ENCODE data around the gene GIMAP8.

The GIMAP8 gene

GRCh38 chr7:150412016-150412415, 38.4 kb upstream of the GIMAP8 start:
- DNase-seq = no peak

GRCh38 chr7:150412518-150413488, 37.6 kb upstream of the GIMAP8 start:
- DNase-seq = peak; percentile 49

GRCh38 chr7:150413640-150414081, 36.8 kb upstream of the GIMAP8 start:
- peak; percentile 39 for DNase-seq

- DNase-seq = peak; percentile 43
These were observed 35.0 kb upstream of the GIMAP8 start for GRCh38 chr7:150415161-150416153.

DNA sequence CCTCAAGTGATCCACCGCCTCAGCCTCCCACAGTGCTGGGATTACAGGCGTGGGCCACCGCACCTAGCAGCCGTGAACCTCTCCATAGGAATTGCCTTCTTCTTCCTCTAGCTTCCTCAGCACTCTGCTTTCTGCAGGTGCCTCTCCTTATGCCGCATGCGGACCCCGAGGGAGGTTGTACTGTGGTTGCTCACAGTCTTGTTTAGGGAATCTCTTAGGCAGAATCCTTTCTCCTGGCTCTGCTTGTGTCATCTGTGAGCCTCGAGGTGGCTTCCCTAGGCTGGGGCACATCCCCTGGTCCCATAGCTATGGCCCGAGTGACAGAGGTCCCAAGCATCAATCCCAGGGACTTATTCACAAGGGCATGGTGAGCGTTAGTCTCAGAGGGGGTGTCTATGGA, 33.2 kb upstream of the GIMAP8 start:
- DNase-seq = peak; percentile 39

DNA sequence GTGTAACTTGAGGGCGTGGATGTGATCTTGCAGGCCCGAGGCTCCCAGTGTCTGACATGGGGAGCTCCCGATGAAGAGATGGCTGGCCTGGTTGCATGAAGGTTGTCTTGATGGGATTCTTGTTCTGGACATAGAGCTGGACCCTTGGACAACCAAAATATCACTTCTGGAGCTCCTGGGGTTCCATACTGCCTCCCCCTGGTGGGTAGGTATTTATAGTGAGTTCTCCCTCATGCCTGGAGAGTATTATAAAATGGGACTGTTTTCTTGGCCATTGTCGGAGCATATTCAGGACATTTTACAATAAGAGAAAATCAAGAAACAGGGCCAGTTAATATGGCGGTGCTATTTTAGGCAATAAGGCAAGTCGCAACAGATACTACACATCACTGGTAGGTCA, 32.6 kb upstream of the GIMAP8 start:
- DNase-seq = peak; percentile 39

DNA sequence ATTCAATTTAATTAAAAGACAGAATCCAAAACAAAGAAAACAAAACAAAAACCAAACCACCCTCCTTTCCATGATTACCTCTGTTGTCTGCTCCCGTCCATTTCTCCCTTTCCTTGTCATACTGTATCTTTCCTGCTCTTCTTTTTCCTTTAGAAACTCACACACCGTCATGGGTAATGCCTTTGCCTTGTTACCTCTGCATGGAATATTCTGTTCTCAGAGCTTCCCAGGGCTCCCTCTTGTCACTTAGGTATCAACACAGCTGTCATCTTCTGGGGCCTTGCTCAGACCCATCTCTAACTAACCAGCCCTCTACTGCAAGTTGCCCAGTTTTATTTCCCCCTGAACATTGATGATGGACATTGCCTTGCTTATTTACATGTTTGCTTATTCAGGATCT, 30.2 kb upstream of the GIMAP8 start:
- peak; percentile 30 for DNase-seq

- peak; percentile 92 for DNase-seq
These were observed 29.3 kb upstream of the GIMAP8 start for GRCh38 chr7:150420987-150421674.

- DNase-seq = peak; percentile 49
These were observed 28.6 kb upstream of the GIMAP8 start for GRCh38 chr7:150421831-150422230.

DNA sequence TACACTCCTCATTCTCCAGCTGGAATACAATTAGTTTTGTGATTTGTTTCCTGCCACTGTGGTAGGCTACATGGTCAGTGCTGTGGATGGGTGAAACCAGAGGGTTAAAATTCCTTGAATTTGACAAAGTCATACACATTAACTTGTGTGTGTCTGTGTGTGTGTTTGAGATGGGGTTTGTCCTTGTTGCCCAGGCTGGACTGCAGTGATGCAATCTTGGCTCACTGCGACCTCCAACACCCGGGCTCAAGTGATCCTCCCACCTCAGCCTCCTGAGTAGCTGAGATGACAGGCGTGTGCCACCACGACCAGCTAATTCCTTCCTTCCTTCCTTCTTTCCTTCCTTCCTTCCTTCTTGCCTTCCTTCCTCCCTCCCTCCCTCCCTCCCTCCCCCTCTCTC, 24.8 kb upstream of the GIMAP8 start:
- DNase-seq = peak; percentile 25

DNA sequence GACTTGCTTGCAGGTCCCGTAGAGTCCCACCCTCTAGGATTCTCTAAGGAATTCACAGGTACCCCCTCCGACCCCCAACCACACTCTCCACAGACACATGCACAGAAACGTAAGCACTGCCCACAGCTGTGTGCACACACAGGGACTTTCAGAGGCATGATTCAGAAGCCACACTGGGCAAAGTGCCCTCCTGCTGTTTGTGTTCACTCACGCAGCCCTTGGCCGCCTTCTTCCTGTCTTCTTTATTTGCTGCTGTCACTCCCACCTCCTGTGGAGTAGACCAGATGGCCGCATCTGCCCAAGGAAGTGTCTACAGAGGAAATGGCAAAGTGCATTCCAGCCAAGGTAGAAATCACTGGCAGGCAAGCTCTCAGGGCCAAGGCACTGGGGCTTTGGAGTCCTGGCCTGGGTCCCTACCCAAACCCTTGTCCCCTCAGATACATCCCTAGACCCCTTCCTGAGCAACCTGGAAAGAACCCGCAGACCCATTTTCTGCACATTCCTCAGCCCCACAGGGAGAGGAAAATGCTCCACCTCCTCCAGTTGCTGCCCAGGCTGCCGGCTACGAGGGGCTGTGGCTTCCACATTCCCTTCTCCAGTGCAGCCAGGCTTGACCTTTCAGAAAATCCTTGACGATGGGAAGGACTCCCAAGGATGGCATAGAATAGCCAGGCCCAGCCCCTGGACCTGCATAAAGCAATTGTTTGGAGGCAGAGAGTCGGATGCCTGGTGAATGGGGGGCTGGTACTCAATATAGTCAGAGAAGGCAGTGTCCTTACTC, 21.6 kb upstream of the GIMAP8 start:
- peak; percentile 57 for DNase-seq

DNA sequence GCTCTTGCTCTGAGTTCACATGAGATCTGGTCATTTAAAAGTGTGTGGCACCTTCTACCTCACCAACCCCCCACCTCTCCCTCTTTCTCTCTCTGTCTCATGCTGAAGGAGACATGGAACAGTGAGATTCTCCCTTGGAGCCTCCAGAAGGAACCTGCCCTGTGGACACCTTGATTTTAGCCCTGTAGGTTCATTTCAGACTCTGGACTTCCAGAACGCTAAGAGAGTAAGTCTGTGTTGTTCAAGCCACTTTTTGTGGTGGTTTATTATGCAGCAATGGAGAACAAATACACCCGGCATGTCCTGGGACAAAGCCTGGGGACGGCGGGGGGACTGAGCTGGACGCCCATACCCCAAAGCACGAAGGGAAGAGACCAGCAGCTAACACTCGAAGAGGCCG, 20.7 kb upstream of the GIMAP8 start:
- DNase-seq = no peak

- peak; percentile 40 for DNase-seq
These were observed 19.9 kb upstream of the GIMAP8 start for GRCh38 chr7:150430465-150431085.

DNA sequence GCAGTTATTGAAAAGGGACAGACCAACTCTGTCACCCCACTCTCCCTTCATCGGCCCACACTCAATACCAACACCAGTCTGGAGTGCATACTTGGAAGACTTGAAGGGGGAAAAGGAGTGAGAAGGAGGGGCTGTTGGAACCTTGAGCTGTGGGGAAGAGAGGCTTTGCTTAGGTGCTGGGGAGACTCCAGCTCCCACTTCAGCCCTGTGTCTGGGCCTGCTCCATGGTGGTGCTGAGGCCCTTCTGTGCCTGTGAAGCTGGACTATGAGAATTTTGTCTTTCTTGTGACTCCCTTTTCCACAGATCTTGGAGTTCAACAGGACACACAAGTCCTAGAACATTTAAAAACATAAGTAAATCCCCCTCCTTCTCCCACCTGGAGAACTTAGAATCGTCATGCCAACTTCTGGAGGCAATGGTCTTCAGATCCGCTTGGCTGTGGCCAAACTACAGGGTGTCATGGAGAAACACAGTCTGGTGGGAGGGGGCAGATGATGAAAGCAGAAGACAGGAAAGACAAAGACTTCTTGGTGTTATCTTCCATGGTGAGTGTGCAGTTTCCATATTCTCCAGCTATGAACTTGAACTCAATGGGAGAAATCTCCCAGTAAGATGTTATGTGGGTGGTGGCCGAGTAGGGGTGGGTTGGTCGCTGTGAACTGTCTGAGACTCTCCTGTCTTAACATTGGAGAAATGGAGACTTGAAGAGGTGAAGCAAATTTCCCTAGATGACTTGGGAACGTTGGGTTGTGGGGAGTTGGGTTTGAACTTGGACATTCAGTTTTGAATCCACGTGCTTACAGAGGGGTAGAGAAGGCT, 18.4 kb upstream of the GIMAP8 start:
- no peak for DNase-seq

DNA sequence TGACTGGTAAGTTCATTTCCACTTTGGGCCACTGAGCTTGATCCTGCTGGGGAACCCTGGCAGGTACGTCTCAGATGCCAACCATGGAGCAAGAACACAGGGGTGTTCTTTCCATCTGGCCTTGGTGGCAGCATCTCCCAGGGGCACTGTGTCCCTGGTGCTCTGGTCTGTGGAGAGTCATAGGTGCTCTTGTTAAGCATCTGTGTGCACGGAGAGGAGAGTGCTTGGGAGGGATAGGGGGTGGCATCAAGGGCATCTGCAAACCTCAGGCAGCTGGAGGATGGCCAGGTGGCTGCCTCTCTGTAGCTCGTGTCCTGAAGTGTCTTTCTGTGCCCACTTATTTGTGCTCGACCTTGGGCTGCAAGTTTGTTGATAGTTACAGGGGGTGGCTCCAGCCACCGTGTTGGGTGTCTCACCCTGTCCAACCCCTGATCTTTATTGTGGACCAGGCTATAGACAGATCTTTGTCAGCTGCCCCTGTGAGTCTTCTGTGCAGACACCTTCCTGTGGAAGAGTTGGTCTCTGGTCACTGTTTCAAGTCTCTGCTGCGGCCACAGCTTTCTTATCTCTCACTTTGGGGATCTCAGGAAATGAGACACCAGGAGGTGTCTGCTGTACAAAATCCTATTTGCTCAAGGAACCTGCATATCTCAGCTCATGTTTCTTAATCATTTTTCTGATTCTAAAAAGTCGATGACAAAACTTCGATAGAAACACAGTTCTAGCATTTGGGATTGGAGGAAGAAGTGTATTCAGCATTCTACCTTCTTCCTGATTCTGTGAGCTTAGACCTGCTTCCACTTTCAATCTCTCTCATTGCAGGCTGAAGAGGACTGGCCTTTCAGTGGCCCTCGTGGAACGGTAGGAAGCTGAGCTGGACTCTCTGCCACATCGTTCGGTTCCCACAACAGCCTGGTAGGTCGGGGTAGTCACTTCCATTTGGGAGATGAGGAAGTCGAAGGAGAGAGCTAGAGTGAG, 17.2 kb upstream of the GIMAP8 start:
- DNase-seq = peak; percentile 47

DNA sequence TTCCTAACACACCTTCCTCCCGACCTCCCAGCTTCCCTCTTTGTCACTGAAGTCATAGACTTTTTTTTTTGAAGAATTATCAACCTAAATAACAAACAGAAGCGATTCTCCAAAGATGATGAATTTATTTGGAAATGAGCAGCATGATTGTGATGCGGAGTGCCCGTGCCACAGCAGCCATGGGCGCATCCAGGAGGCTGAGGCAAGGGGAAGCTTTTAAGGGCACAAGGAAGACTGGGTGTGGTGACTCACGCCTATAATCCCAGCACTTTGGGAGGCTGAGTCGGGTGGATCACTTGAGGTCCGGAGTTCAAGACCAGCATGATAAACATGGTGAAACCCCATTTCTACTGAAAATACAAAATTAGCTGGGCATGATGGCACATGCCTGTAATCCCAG, 16.2 kb upstream of the GIMAP8 start:
- DNase-seq = no peak

DNA sequence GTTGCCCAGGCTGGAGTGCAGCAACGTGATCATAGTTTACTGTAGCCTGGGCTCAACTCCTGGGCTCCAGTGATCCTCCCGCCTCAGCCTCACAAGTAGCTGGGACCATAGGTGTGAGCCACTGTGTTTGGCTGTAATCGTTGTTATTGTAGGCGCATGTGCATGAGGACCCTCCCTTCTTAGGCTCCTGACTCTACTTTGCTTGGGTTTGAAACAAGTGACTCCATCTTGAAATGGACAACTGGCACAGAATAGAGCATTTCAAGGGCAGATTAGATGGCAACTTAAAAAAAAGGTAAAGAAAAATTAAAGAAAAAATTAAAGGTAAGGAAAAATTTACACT, 15.4 kb upstream of the GIMAP8 start:
- DNase-seq = no peak

- no peak for DNase-seq
These were observed 14.9 kb upstream of the GIMAP8 start for GRCh38 chr7:150435390-150436073.

DNA sequence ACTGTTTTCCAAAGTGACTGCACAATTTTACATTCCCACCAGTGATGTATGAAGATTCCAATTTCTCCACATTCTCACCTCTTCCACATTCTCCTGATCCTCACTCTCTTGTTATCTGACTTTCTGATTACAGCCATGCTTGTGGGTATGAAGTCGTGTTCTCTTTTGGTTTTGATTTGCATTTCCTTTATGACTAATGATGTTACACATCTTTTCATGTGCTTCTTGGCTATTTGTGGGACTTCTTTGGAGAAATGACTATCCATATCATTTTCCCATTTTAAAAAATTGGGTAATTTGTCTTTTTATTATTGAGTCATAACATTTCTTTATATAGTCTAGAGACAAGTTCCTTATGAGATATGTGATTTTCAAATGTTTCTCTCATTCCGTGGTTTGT, 10.5 kb upstream of the GIMAP8 start:
- DNase-seq = no peak
